OCI-LY7 (cell line): ENCODE results near the gene GAS7. TPM values are rescaled to one million over a fixed set of nuclear protein-coding genes. Genes with fewer than 3 reads are reported as not detected.
"Not testable (repeated sequence)": the region's sequence is repeated elsewhere in the genome, so short reads cannot be mapped to it uniquely, and the experiment has no call there.

Experiments used
- BruUV-seq: library from RNA; stranded (reverse); fragments of 400-500 nt; replicated peaks from 2 replicates; lab custom pipeline; 2021; lab: Mats Ljungman, UMichigan
- CTCF ChIA-PET: fragments of 300-600 bp; sonication (Branson Sonifier 250); formaldehyde crosslinking; loops from one replicate; lab custom pipeline; 2022; ENCODE audit warnings: antibody characterized with exemption; ENCODE audit not compliant: unreplicated experiment; lab: Charles Lee
- POLR2A ChIA-PET: fragments of 300-600 bp; sonication (Branson Sonifier 250); formaldehyde crosslinking; loops from one replicate; lab custom pipeline; 2022; ENCODE audit warnings: antibody characterized with exemption; lab: Charles Lee
- DNase-seq: peaks from one replicate; pipeline ENCODE4 v3.0.0-alpha.2; 2015; ENCODE audit warnings: low spot score
- H2AFZ ChIP-seq: fragments of 200-600 bp; sonication (generic), shearing (Covaris generic); 2 replicates; pipeline ENCODE4 v1.6.1; 2014; ENCODE audit warnings: mild to moderate bottlenecking, antibody characterized with exemption, low read length, moderate library complexity
- H3K27ac ChIP-seq: fragments of 200-600 bp; sonication (generic); 2 replicates; pipeline ENCODE4 v1.5.1; 2014; ENCODE audit warnings: mixed run types, low read depth, mild to moderate bottlenecking, moderate library complexity, low read length, inconsistent platforms; ENCODE audit not compliant: poor library complexity, severe bottlenecking
- H3K36me3 ChIP-seq: fragments of 200-600 bp; sonication (generic); 2 replicates; pipeline ENCODE4 v1.6.1; 2014; ENCODE audit warnings: mild to moderate bottlenecking, antibody characterized with exemption, low read length, moderate library complexity, mixed read lengths; ENCODE audit not compliant: insufficient read depth
- H3K4me1 ChIP-seq: fragments of 200-600 bp; sonication (generic); 2 replicates; pipeline ENCODE4 v1.5.1; 2014; ENCODE audit warnings: mild to moderate bottlenecking, low read length; ENCODE audit not compliant: insufficient read depth, poor library complexity, severe bottlenecking
- H3K4me2 ChIP-seq: fragments of 200-600 bp; sonication (generic); 2 replicates; pipeline ENCODE4 v1.6.1; 2014; ENCODE audit warnings: mild to moderate bottlenecking, low read length
- H3K4me3 ChIP-seq: fragments of 200-600 bp; sonication (generic); 2 replicates; pipeline ENCODE4 v1.5.1; 2014; ENCODE audit warnings: mild to moderate bottlenecking, low read depth, low read length; ENCODE audit not compliant: poor library complexity, severe bottlenecking
- H3K79me2 ChIP-seq: fragments of 200-600 bp; sonication (generic); 2 replicates; pipeline ENCODE4 v1.6.1; 2016; ENCODE audit warnings: low read depth, mild to moderate bottlenecking, low read length, moderate library complexity, mixed read lengths; ENCODE audit not compliant: insufficient read depth
- H3K9me2 ChIP-seq: fragments of 200-600 bp; sonication (generic); 2 replicates; pipeline ENCODE4 v1.6.1; 2016; ENCODE audit warnings: mild to moderate bottlenecking, low read length, mixed read lengths; ENCODE audit not compliant: insufficient read depth
- H3K9me3 ChIP-seq: fragments of 200-600 bp; sonication (generic); 2 replicates; pipeline ENCODE4 v1.6.1; 2014; ENCODE audit warnings: mild to moderate bottlenecking, mixed run types, low read length, mixed read lengths
- H4K20me1 ChIP-seq: fragments of 200-600 bp; sonication (generic); 2 replicates; pipeline ENCODE4 v1.6.1; 2014; ENCODE audit warnings: mild to moderate bottlenecking, antibody characterized with exemption, low read length, moderate library complexity, mixed read lengths; ENCODE audit not compliant: insufficient read depth
- EZH2phosphoT487 ChIP-seq: fragments of 200-600 bp; sonication (generic); IDR thresholded peaks from 2 replicates; pipeline ENCODE4 v1.6.1; 2018; ENCODE audit warnings: low read depth, borderline replicate concordance, mild to moderate bottlenecking, mixed run types, antibody characterized with exemption, low read length, moderate library complexity, mixed read lengths
- intact Hi-C: fragments of 100-400 bp; cut with micrococcal nuclease; formaldehyde crosslinking; loops from one replicate; pipeline ENCODE4 v1.10.0; 2022; ENCODE audit not compliant: unreplicated experiment
- total RNA-seq, 2 experiments: library from RNA; depleted of rRNA in 1 of 2; stranded (reverse); fragments of >200 nt in 1 of 2; shearing (Covaris generic) in 1 of 2; gene quantifications; 2 replicates each; pipeline ENCODE4 v1.2.3, GENCODE V29; 2014 to 2022
- TF ChIP-seq, protein P1 (sequence below): fragments of 200-600 bp; sonication (generic); conservative IDR thresholded peaks from 2 replicates; pipeline ENCODE4 v1.5.1; 2014; ENCODE audit warnings: mild to moderate bottlenecking, antibody characterized with exemption, low read length, moderate library complexity, mixed read lengths

Gene GAS7
- total RNA-seq, 2 experiments from 2014 or later, result 1.5 TPM; not detected in 1

GRCh38 chr17:10013365-10014112 lies 184.9 kb downstream of the GAS7 start:
- TF ChIP-seq EZH2phosphoT487, result no peak
- TF ChIP-seq, protein P1, sequence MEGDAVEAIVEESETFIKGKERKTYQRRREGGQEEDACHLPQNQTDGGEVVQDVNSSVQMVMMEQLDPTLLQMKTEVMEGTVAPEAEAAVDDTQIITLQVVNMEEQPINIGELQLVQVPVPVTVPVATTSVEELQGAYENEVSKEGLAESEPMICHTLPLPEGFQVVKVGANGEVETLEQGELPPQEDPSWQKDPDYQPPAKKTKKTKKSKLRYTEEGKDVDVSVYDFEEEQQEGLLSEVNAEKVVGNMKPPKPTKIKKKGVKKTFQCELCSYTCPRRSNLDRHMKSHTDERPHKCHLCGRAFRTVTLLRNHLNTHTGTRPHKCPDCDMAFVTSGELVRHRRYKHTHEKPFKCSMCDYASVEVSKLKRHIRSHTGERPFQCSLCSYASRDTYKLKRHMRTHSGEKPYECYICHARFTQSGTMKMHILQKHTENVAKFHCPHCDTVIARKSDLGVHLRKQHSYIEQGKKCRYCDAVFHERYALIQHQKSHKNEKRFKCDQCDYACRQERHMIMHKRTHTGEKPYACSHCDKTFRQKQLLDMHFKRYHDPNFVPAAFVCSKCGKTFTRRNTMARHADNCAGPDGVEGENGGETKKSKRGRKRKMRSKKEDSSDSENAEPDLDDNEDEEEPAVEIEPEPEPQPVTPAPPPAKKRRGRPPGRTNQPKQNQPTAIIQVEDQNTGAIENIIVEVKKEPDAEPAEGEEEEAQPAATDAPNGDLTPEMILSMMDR, result no peak
- Histone ChIP-seq H3K4me3 (no peak overlapping the region), H3K27ac (no peak overlapping the region), H2AFZ (no peak overlapping the region), H4K20me1 (no peaks in the 10 kb centered on the region), H3K36me3 (no peaks in the 10 kb centered on the region), H3K9me2 (no peaks in the 10 kb centered on the region), H3K9me3 (no peaks in the 10 kb centered on the region), H3K4me2 (no peak overlapping the region), H3K4me1 (no peaks in the 10 kb centered on the region), H3K79me2 (no peaks in the 10 kb centered on the region)
- POLR2A ChIA-PET, result no interaction called here
- no peak for DNase-seq
- BruUV-seq, result no TSS peak
- intact Hi-C loops, result no loop called here
- CTCF ChIA-PET, result no interaction called here

DNA sequence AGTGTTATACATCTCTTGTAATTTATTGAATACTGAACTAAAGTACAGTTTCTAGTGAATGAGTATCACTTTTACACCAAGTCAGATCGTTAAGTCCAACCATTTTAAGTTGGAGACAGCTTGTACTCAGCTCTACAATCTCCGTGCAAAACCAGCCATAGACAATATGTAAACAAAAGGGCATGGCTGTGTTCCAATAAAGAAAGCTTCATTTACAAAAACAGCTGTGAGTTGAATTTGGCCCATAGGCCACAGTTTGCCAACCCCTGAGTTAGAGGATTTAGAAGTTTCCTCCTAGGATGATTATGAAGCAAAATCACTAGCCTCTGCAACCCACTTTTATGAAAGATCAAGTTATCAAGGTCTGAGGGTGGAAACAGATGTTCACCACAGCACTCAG lies 187.7 kb downstream of the GAS7 start:
- CTCF ChIA-PET, result no interaction called here
- H3K9me3 ChIP-seq, result no peaks in the 10 kb centered on the region

GRCh38 chr17:10003705-10004104 lies 194.7 kb downstream of the GAS7 start:
- H3K27ac ChIP-seq, result no peak overlapping the region
- TF ChIP-seq, protein P1, result no peak
- no peak for TF ChIP-seq EZH2phosphoT487
- no peaks in the 10 kb centered on the region for H3K4me1 ChIP-seq
- H3K9me3 ChIP-seq, result no peaks in the 10 kb centered on the region
- H4K20me1 ChIP-seq, result no peaks in the 10 kb centered on the region
- DNase-seq, result no peak
- no peak overlapping the region for H3K4me3 ChIP-seq
- no TSS peak for BruUV-seq
- ChIA-PET CTCF (no interaction called here), POLR2A (no interaction called here)
- intact Hi-C loops, result no loop called here
- H3K36me3 ChIP-seq, result no peaks in the 10 kb centered on the region
- H3K4me2 ChIP-seq, result no peak overlapping the region
- no peak overlapping the region for H2AFZ ChIP-seq
- H3K9me2 ChIP-seq, result no peaks in the 10 kb centered on the region
- no peaks in the 10 kb centered on the region for H3K79me2 ChIP-seq

More for the DNA sequence above, 187.7 kb downstream of the GAS7 start:
- Histone ChIP-seq H3K9me2 (no peaks in the 10 kb centered on the region), H4K20me1 (no peaks in the 10 kb centered on the region), H3K36me3 (no peaks in the 10 kb centered on the region), H2AFZ (no peak overlapping the region), H3K79me2 (no peaks in the 10 kb centered on the region), H3K4me3 (no peak overlapping the region), H3K4me1 (no peaks in the 10 kb centered on the region), H3K4me2 (no peak overlapping the region), H3K27ac (no peak overlapping the region)
- intact Hi-C loops, result no loop called here
- DNase-seq, result no peak
- TF ChIP-seq, protein P1, result no peak
- no peak for TF ChIP-seq EZH2phosphoT487
- BruUV-seq, result no TSS peak
- POLR2A ChIA-PET, result no interaction called here

DNA sequence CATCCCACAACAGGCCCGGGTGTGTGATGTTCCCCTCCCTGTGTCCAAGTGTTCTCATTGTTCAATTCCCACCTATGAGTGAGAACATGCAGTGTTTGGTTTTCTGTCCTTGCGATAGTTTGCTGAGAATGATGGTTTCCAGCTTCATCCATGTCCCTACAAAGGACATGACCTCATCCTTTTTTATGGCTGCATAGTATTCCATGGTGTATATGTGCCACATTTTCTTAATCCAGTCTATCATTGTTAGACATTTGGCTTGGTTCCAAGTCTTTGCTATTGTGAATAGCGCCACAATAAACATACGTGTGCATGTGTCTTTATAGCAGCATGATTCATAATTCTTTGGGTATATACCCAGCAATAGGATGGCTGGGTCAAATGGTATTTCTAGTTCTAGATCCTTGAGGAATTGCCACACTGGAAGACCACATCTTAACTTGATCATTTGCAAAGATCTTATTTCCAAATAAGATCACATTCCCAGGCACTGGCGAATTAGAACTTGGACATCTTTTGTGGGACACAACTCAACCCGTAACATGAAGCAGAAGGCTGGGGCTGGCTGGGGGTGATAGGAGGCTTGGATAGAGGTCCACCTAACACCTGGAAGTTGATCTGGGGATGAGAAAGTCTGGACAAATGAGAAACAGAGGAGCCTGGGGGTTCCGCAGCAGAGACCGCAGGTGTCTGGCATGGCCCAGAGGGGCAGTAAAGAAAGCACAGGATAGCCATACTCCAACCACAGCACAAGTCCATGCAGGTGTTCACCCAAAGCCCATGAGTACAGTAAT lies 195.6 kb downstream of the GAS7 start:
- POLR2A ChIA-PET, CTCF ChIA-PET, H3K36me3 ChIP-seq, H3K9me3 ChIP-seq, H3K27ac ChIP-seq, H3K4me2 ChIP-seq, H4K20me1 ChIP-seq, BruUV-seq, H3K79me2 ChIP-seq, H2AFZ ChIP-seq, H3K4me3 ChIP-seq, intact Hi-C loops, H3K9me2 ChIP-seq, H3K4me1 ChIP-seq, DNase-seq: not testable (repeated sequence)
